Measurements from ENCODE around the gene USP3. TPM values are rescaled to one million over a fixed set of nuclear protein-coding genes. Genes with fewer than 3 reads are reported as not detected.
A peak's percentile ranks its signal among the peaks of the same experiment; 100 is the strongest.
"Not testable (repeated sequence)": the region's sequence is repeated elsewhere in the genome, so short reads cannot be mapped to it uniquely, and the experiment has no call there.

USP3 gene
- total RNA-seq, 1 experiment from 2014 or later, result 38.6 TPM

GRCh38 chr15:63519041-63519440, 14.6 kb downstream of the USP3 start:
- Histone ChIP-seq H3K9me3 (no peaks in the 10 kb centered on the region), H3K27me3 (no peaks in the 10 kb centered on the region), H3K36me3 (no peaks in the 10 kb centered on the region), H3K4me3 (no peak overlapping the region)
- DNase-seq, result no peak

GRCh38 chr15:63519548-63520178, 15.3 kb downstream of the USP3 start:
- Histone ChIP-seq H3K27me3 (no peaks in the 10 kb centered on the region), H3K9me3 (no peaks in the 10 kb centered on the region), H3K4me3 (no peak overlapping the region), H3K36me3 (no peaks in the 10 kb centered on the region)
- no peak for DNase-seq

DNA sequence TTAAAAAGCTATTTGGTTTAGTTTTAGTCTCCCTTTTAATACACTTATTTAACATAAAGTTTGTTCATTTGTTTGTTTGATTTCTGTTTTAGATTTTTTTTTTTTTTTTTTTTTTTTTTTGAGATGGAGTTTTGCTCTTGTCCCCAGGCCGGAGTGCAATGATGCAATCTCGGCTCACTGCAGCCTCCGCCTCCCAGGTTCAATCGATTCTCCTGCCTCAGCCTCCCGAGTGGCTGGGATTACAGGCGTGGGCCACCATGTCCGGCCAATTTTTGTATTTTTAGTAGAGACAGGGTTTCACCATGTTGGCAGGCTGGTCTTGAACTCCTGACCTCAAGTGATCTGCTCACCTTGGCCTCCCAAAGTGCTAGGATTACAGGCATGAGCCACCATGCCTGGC, 16.1 kb downstream of the USP3 start:
- not testable (repeated sequence) for DNase-seq, H3K36me3 ChIP-seq, H3K9me3 ChIP-seq, H3K27me3 ChIP-seq, H3K4me3 ChIP-seq

GRCh38 chr15:63522225-63522578, 17.8 kb downstream of the USP3 start:
- H3K4me3 ChIP-seq, result no peak overlapping the region
- no peaks in the 10 kb centered on the region for H3K27me3 ChIP-seq
- DNase-seq, result peak; percentile 29
- H3K36me3 ChIP-seq, result no peaks in the 10 kb centered on the region
- H3K9me3 ChIP-seq, result no peaks in the 10 kb centered on the region

DNA sequence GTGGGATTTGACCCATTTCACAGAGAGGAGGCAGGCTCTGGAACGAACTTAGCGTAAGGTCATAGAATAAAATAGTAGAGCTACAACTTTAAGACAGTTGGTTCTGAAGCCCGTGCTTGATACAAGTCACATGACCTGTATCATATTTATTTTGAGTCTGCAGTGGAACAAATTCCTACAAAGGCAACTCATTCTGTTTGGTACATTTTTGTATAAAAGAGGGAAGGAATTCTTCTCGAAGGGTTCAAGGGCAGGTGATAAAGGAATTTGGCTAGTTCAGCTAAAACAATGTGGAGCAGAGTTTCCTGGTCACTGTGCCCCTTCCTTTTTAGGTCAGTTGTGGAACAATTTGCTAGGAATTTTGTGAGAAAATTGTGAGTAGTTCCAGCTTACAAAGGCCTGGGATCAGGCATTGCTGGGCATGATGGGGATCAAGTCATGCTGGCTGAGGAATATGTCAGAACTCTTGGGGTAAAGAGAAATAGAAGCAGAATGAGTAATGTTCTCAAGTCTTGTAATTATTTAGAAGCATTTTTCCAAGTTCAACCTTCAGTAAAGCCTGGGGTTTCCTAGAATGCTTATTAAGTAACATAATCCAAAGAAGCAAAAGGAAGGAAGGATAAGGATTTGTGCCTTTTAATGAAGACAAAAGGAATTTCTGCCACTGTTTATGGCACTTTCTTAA, 19.1 kb downstream of the USP3 start:
- DNase-seq, result no peak
- H3K36me3 ChIP-seq, result no peaks in the 10 kb centered on the region
- no peaks in the 10 kb centered on the region for H3K27me3 ChIP-seq
- no peaks in the 10 kb centered on the region for H3K9me3 ChIP-seq
- no peak overlapping the region for H3K4me3 ChIP-seq

GRCh38 chr15:63524316-63525015, 20.1 kb downstream of the USP3 start:
- no peak for DNase-seq
- Histone ChIP-seq H3K36me3 (no peaks in the 10 kb centered on the region), H3K4me3 (no peak overlapping the region), H3K9me3 (no peaks in the 10 kb centered on the region), H3K27me3 (no peaks in the 10 kb centered on the region)

- Histone ChIP-seq H3K4me3 (no peak overlapping the region), H3K36me3 (peaks cover 4% of the 10 kb centered on the region; the same call in 1 of the 2 replicates), H3K9me3 (no peaks in the 10 kb centered on the region), H3K27me3 (no peaks in the 10 kb centered on the region)
- DNase-seq, result no peak
Measured at GRCh38 chr15:63526401-63526800, 22.0 kb downstream of the USP3 start.

- Histone ChIP-seq H3K36me3 (peaks cover 4% of the 10 kb centered on the region; the same call in 1 of the 2 replicates), H3K4me3 (no peak overlapping the region), H3K27me3 (no peaks in the 10 kb centered on the region), H3K9me3 (no peaks in the 10 kb centered on the region)
- no peak for DNase-seq
Measured at GRCh38 chr15:63528138-63528659, 23.8 kb downstream of the USP3 start.

DNA sequence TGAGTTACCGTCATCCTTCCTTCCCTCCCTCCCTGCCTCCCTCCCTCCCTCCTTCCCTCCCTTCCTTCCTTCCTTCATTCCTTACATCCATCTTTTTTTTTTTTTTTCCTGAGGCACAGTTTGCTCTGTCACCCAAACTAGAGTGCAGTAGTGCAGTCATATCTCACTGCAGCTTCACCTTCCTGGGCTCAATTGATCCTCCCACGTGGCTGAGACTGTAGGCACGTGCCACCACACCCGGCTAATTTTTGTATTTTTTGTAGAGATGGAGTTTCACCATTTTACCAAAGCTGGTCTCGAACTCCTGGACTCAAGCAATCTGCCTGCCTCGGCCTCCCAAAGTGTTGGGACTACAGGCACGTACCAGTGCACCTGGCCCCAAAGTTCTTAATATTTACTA, 25.8 kb downstream of the USP3 start:
- H3K4me3 ChIP-seq, result no peak overlapping the region
- no peaks in the 10 kb centered on the region for H3K27me3 ChIP-seq
- no peaks in the 10 kb centered on the region for H3K9me3 ChIP-seq
- DNase-seq, result no peak
- H3K36me3 ChIP-seq, result peaks cover 4% of the 10 kb centered on the region; the same call in 1 of the 2 replicates

- H3K9me3 ChIP-seq, result no peaks in the 10 kb centered on the region
- H3K27me3 ChIP-seq, result no peaks in the 10 kb centered on the region
- H3K36me3 ChIP-seq, result peaks cover 4% of the 10 kb centered on the region; the same call in 1 of the 2 replicates
- no peak overlapping the region for H3K4me3 ChIP-seq
- DNase-seq, result no peak
Measured at GRCh38 chr15:63530752-63531299, 26.4 kb downstream of the USP3 start.

DNA sequence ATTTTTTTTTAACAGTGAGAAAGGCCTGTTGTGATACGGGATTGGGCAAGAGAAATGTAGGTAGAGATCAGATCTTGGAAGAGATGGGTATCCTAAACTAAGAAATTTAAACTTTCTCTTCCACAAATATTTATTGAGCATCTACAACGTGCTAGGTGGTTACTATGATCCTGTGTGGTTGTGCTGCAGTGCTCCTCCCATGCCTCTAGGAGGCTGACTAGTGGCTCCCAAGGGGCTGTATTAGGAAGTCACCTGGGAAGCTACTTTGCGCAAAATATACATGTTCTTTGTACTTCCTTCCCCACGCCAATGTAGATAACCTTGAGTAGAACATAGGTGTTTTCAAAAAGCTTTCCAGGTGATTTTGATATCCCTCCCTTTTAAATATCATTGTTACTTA, 27.2 kb downstream of the USP3 start:
- no peaks in the 10 kb centered on the region for H3K27me3 ChIP-seq
- no peaks in the 10 kb centered on the region for H3K9me3 ChIP-seq
- H3K4me3 ChIP-seq, result no peak overlapping the region
- no peak for DNase-seq
- peaks cover 4% of the 10 kb centered on the region; the same call in 1 of the 2 replicates for H3K36me3 ChIP-seq

DNA sequence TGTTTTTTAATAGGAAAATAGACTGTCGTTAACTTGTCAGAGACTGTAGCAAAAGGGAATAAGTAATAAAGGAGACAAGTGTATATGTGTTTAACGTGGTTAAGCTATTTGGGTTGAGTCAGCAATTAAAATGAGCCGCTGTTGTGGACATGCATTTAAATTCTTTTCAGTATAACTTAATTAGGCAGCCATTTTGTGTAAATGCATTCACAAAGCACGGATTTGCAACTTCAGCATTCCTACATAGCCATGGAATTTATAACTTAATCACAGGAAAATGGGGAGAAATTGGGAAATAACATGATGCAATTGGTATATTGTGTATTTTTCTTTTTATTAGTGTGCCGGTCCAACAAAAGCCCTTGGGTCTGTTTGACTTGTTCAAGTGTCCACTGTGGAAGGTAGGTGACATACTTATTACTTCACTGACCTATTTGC, 27.9 kb downstream of the USP3 start:
- H3K27me3 ChIP-seq, result no peaks in the 10 kb centered on the region
- no peak for DNase-seq
- no peak overlapping the region for H3K4me3 ChIP-seq
- H3K36me3 ChIP-seq, result peaks cover 4% of the 10 kb centered on the region; the same call in 1 of the 2 replicates
- H3K9me3 ChIP-seq, result no peaks in the 10 kb centered on the region

- H3K27me3 ChIP-seq, H3K4me3 ChIP-seq, DNase-seq, H3K36me3 ChIP-seq, H3K9me3 ChIP-seq: not testable (repeated sequence)
Measured at GRCh38 chr15:63534888-63535287, 30.5 kb downstream of the USP3 start.

- Histone ChIP-seq H3K36me3 (peaks cover 4% of the 10 kb centered on the region), H3K27me3 (no peaks in the 10 kb centered on the region), H3K9me3 (no peaks in the 10 kb centered on the region), H3K4me3 (no peak overlapping the region)
- no peak for DNase-seq
Measured at GRCh38 chr15:63535689-63536088, 31.3 kb downstream of the USP3 start.

DNA sequence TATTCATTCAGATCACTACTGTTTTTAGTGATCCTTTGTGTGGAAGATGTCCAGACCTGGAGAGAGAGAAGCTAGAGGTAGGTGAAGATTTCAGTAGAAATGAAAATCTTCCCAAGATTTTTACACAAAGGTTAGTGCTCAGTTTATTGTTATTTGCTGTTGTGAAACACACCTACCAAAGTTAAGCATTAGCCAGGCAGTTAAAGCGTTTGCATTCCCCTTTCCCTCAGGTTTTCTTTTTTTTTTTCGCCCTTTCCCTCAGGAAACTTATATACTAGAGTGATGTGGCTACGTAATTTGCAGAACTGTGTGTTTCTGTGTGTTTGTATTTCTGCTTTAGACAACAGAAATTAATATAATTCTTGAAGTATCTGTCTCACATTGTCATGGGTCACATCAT, 34.5 kb downstream of the USP3 start:
- no peak for DNase-seq
- Histone ChIP-seq H3K9me3 (no peaks in the 10 kb centered on the region), H3K27me3 (no peaks in the 10 kb centered on the region), H3K36me3 (peaks cover 6% of the 10 kb centered on the region; the same call in 1 of the 2 replicates), H3K4me3 (no peak overlapping the region)

DNA sequence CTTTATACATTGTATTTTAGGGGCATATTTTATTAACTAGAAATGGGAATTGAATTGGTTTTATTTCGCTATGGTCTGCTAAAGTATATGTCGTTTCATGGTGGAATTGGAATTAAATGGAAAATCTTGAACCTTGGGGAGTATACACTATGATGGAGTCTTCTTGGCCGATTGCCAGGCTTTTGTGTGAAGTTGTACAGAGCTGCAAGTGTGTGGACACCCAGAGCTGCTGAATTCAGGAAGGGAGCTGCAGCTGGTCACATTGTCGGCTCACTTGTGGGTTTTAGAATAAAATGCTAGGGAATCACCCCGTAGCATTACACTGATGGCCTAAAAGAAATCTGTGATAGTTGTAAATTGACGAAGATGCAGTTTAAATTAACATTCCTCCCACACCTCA, 35.1 kb downstream of the USP3 start:
- DNase-seq, result no peak
- Histone ChIP-seq H3K9me3 (no peaks in the 10 kb centered on the region), H3K4me3 (no peak overlapping the region), H3K27me3 (no peaks in the 10 kb centered on the region), H3K36me3 (peaks cover 6% of the 10 kb centered on the region; the same call in 1 of the 2 replicates)

- no peak for DNase-seq
- Histone ChIP-seq H3K4me3 (no peak overlapping the region), H3K27me3 (no peaks in the 10 kb centered on the region), H3K36me3 (peaks cover 6% of the 10 kb centered on the region; the same call in 1 of the 2 replicates), H3K9me3 (no peaks in the 10 kb centered on the region)
Measured at GRCh38 chr15:63539998-63540397, 35.6 kb downstream of the USP3 start.

Data from MG63 (cell line).